NCI-H226 (cell line): ENCODE results near the gene PTPRN2.
"Not testable (repeated sequence)": the region's sequence is repeated elsewhere in the genome, so short reads cannot be mapped to it uniquely, and the experiment has no call there.

Source experiments
- DNase-seq: peaks from one replicate; pipeline ENCODE4 v3.0.0-alpha.2; 2015

PTPRN2 gene

GRCh38 chr7:158431941-158432347 lies 155.7 kb downstream of the PTPRN2 start:
- peak; percentile 96 for DNase-seq

GRCh38 chr7:158431055-158431940 lies 156.3 kb downstream of the PTPRN2 start:
- no peak for DNase-seq

DNA sequence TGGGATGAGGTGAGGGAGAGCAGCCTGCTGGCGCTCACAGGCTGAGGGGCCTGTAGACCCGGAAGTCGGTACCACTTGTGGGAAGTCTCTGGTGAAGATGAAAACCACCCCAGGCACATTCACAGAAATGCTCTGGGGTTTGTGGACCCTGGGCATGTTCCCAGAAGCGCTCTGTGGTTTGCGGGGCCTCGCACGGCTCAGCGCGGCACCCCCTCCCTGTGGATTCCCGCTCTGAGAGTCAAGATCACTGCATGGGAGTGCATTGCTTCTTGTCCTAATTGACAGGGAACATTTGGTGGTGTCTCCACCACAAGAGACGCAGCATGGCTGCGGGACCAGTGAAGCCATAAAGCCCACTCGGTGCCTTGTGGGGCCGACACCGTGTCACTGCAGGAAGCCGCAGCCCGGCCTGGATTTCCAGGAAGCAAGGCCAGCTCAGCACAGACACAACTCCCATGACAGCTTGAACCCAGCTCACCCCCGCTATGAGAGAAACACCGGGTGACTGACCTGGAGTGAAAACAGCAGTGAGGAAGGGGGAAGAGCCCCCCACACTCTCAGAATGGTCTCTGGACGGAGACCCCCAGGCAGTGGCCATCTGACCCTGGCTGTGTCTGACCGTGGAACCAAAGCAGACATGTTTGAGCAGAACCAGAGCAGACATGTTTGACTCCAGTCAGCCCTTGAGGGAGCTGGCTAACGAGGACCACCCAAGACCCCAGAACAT lies 157.2 kb downstream of the PTPRN2 start:
- no peak for DNase-seq

DNA sequence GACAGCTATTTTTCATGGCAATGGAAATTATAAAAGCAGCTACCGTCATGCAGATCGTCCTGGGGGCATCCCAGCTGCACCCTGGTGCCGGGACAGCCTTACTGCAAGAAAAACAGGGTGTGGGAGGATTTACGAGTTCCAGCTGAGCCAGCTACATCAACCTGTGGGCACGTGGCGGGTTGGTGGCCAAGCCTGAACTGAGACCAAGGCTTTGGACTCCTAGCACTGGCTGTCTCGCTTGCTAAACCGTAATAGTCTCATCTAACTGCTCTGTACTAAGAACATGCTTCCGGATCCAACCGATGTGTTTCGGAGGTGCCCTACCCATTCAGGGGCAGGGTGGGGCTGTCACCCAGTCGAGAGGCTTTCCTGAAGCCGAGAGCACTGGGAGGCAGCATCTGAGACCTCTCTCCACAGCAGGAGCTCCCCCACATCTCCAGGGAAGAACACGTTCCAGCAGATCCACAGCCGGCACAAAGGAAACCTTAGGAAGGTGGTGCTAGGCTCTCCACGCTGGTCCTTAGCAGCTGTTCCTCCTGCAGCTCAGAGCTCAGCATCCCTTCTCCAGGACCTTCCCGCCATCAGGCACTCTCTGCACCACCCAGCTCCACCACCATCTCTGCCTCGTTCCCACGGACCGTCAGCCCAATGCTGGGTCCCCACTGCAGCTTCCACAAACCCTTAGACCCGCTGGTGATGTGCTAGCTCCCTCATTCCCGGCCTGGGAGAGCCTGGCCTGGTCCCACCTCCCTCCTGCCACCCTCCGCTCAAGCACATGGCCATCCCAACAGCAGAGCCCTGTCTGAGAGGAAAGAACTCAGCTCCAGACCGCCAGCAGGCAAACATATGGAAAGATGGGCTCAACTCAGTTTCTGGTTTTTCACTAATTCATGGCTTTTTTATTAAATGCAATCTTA lies 158.5 kb downstream of the PTPRN2 start:
- DNase-seq, result no peak

DNA sequence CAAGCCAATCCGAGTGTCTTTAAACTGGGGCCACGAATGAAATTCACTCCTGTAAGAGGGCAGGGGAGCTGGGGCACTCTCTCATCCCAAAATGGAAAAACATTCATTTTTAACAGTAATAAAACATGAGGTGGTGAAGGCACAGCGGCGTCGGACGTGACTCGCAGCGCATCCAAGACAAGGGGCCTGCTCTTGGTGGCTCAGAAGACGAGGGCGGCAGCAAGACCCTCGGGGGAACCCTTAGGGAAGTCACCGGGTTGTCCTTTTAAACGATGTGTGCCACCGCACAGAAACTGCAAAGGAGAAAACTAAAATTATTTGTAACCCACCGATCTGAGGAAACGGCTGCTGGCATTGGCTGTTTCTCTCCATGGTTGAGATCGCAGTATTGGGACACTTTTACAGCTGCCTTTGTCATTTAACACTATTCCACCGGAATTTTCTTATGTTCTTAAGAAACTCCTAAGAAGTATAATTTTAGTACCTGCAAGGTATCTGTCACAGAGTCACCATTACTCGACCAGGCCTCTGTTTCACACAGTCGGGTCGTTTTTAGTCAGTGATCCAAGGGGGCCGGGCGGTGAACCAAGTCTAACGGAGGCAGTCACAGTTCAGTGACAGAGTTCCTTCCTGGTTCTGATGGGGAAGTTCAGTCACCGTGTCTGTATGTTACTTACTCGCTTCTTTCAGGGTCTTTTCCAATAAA lies 159.3 kb downstream of the PTPRN2 start:
- DNase-seq, result no peak

DNA sequence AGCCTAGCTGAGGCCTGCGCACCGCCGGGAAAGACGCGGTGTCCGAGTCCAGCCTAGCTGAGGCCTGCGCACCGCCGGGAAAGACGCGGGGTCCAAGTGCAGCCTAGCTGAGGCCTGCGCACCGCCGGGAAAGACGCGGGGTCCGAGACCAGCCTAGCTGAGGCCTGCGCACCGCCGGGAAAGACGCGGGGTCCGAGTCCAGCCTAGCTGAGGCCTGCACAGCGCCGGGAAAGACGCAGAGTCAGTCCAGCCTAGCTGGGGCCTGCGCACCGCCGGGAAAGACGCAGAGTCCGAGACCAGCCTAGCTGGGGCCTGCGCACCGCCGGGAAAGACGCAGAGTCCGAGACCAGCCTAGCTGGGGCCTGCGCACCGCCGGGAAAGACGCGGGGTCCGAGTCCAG lies 161.9 kb downstream of the PTPRN2 start:
- not testable (repeated sequence) for DNase-seq

DNA sequence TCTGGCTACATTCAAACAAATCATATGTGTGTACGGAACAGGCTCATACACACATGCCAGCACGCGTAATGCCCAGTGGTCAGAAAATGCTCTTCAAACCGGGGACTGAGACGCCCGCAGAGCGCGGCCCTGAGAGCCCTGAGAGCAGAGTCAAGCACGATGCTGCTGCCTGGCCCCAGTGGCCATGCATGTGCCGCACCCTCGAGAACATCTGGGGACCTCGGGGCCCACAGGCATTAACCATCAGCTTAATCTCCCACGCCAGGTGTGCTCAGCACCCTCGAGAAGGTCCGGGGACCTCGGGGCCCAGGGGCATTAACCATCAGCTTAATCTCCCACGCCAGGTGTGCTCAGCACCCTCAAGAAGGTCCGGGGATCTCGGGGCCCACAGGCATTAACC lies 163.1 kb downstream of the PTPRN2 start:
- DNase-seq, result no peak

GRCh38 chr7:158424011-158424410 lies 163.6 kb downstream of the PTPRN2 start:
- no peak for DNase-seq

DNA sequence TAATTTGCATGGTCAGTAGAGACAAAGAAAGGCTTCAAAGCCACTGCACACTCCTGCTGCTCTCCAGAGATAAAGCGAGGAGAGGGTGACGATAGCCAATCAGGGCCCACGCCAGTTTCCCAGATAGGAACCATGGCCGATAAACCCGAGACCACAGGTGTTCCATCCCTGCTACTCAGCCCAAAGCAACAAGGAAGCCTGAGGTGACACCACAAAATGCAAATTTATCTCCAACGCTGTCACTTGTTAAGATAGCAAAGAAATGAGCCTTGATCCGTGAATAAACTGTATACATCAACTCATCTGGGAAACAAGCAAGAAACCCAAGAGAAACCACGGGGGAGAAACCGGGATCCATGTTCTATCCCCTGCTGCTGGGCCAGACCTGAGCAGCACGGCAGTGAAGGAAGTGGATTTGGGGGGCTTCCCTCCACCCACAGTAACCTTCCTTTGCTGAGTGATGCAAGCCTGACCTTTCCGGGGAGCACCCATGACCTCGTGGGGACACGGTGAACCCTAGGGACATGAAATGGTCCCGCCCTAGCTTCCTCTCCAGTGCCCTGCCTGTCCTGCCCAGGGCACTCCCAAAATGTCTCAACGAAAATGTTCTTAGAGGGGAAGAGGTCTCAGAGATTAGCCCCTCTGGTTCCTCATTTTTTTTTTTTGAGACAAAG lies 164.6 kb downstream of the PTPRN2 start:
- DNase-seq, result no peak

- DNase-seq, result no peak
Measured at GRCh38 chr7:158422196-158422886, 165.3 kb downstream of the PTPRN2 start.

- DNase-seq, result no peak
Measured at GRCh38 chr7:158421361-158421760, 166.3 kb downstream of the PTPRN2 start.

GRCh38 chr7:158420591-158421340 lies 166.9 kb downstream of the PTPRN2 start:
- no peak for DNase-seq

- DNase-seq, result no peak
Measured at GRCh38 chr7:158419238-158419785, 168.3 kb downstream of the PTPRN2 start.

- DNase-seq, result not testable (repeated sequence)
Measured at GRCh38 chr7:158418395-158418794, 169.2 kb downstream of the PTPRN2 start.

DNA sequence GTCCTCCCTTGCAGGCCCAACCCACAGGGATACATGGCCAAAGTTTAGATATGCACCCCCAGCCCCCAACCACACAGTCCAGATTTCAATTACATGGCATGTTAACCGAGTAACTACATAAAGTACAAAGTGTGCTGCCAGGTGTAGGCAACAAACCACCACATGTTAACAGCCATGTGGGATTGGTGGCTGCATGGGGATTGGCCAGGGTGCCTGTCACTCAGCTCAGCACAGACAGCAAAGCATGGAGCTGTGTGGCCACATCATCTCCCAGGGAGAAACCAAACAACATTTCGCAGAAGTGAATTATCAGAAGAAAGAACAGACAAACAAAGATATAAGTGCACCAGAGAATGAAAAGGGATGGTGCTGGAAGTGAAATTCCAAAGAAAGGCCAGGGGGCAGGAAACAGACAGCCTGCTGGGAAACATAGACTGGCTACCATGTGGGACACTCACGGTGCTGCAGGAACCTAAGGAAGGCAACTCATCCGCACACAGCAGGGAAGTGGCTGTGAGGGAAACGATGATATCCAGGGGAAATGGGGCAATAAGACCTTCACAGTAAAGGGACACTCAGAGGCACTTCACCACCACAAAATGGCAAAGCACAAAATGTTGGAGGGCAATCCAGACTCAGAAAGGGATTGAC lies 171.2 kb downstream of the PTPRN2 start:
- DNase-seq, result no peak

- no peak for DNase-seq
Measured at GRCh38 chr7:158415316-158415715, 172.3 kb downstream of the PTPRN2 start.

- DNase-seq, result peak; percentile 14
Measured at GRCh38 chr7:158414486-158414961, 173.1 kb downstream of the PTPRN2 start.

GRCh38 chr7:158414002-158414401 lies 173.6 kb downstream of the PTPRN2 start:
- no peak for DNase-seq

DNA sequence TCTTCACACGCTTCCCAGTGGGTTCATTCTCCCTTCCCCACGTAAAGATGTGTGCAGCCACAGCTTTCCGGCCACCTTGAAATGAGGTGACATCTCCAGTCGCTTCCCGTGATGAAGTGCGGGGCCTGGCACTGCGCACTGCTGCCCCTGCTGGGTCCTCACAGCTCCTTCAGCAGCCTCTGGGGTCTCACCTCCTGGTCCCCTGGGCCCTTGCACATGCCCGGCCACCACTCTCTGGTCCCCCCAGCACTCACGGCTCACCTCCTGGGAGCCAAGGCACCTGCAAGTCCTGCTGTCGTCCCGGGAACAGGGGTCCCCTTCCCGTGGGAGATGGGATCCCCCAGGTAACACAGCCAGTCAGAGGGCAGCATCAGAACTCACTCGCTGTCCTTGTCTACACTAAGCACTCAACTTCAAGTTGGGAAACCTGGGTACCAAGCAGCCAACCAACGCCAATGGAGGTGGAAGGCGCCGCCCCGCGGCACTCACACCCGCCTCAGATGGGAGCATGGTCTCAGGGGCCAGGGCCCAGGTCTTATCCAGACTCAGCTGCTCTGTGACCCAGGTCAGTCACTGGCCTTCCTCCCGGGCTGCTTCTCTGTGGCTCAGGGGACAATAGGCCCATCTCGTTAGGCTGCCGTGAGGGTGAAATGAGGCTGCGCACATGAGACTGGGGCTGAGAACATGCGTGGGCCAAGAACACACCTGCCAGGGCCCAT lies 176.2 kb downstream of the PTPRN2 start:
- DNase-seq, result no peak
